Activated CD8-positive, alpha-beta memory T cell treated with anti-CD3 and anti-CD28 coated beads, Interleukin-2, amount 10 ng/mL, durations not matched to agents 7 days and 5 days (primary cell): ENCODE measurements around the gene MMP14. TPM values are rescaled to one million over a fixed set of nuclear protein-coding genes. Genes with fewer than 3 reads are reported as not detected.

ENCODE experiments used
- ATAC-seq: fragments of 150-1000 bp; cut with Tn5 transposase; one replicate; pipeline ENCODE4 v1.10.0; 2021; ENCODE audit warnings: moderate library complexity
- CTCF ChIA-PET: fragments of 350-600 bp; sonication (Branson Sonifier 250); formaldehyde crosslinking; loops from one replicate; lab custom pipeline; 2021; ENCODE audit warnings: antibody characterized with exemption; lab: Charles Lee
- DNase-seq: peaks from one replicate; pipeline ENCODE4 v3.0.0-alpha.2; 2020
- H3K27ac Mint-ChIP-seq: one replicate; pipeline ENCODE4 v1.8.0; 2021; ENCODE audit warnings: mild to moderate bottlenecking, mixed read lengths
- H3K27me3 Mint-ChIP-seq: one replicate; pipeline ENCODE4 v1.8.0; 2021; ENCODE audit warnings: mixed read lengths
- H3K36me3 Mint-ChIP-seq: one replicate; pipeline ENCODE4 v1.8.0; 2021; ENCODE audit warnings: mild to moderate bottlenecking, mixed read lengths
- H3K4me1 Mint-ChIP-seq: one replicate; pipeline ENCODE4 v1.8.0; 2021; ENCODE audit warnings: mixed read lengths
- H3K4me3 Mint-ChIP-seq: one replicate; pipeline ENCODE4 v1.8.0; 2021; ENCODE audit warnings: mild to moderate bottlenecking, moderate library complexity, mixed read lengths
- H3K9me3 Mint-ChIP-seq: one replicate; pipeline ENCODE4 v1.8.0; 2022; ENCODE audit warnings: low read depth, mixed read lengths
- total RNA-seq, 2 experiments: library from RNA; stranded (reverse); gene quantifications; one replicate each; pipeline ENCODE4 v1.2.3, GENCODE V29; 2021

Gene MMP14
- total RNA-seq, 2 experiments from 2014 or later, result 1.3 to 2.5 TPM

DNA sequence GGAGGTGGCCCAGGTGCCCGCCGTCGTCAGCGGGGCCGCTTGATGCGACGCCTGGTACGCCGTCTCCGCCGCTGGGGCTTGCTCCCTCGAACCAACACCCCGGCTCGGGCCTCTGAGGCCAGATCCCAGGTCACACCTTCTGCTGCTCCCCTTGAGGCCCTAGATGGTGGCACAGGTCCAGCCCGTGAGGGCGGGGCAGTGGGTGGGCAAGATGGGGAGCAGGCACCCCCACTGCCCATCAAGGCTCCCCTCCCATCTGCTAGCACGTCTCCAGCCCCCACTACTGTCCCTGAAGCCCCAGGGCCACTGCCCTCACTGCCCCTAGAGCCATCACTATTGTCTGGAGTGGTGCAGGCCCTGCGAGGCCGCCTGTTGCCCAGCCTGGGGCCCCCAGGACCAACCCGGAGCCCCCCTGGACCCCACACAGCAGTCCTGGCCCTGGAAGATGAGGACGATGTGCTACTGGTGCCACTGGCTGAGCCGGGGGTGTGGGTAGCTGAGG lies 40.7 kb downstream of the MMP14 start:
- no peak for DNase-seq

GRCh38 chr14:22878271-22879246 lies 42.2 kb downstream of the MMP14 start:
- peaks cover 12% of the 10 kb centered on the region for H3K4me1 Mint-ChIP-seq
- CTCF ChIA-PET, result interaction anchor here (0.8 to 1.6 kb wide), 2 partner anchors 10 to 11 kb away, joined by 3 to 5 read pairs; no protein-coding TSS in a partner anchor
- peaks cover 13% of the 10 kb centered on the region for H3K27me3 Mint-ChIP-seq
- no peaks in the 10 kb centered on the region for H3K9me3 Mint-ChIP-seq
- no peak overlapping the region for H3K4me3 Mint-ChIP-seq
- DNase-seq (no peak), ATAC-seq (no peak)
- no peak overlapping the region for H3K27ac Mint-ChIP-seq
- peaks cover 26% of the 10 kb centered on the region for H3K36me3 Mint-ChIP-seq

More for the DNA sequence above, 40.7 kb downstream of the MMP14 start:
- Mint-ChIP-seq H3K36me3 (peaks cover 27% of the 10 kb centered on the region), H3K27ac (no peak overlapping the region), H3K4me3 (no peak overlapping the region), H3K27me3 (peaks cover 7% of the 10 kb centered on the region), H3K4me1 (peaks cover 19% of the 10 kb centered on the region), H3K9me3 (no peaks in the 10 kb centered on the region)
- ATAC-seq, result no peak
- CTCF ChIA-PET, result interaction anchor here (1.8 kb wide), 1 partner anchor 23 kb away, joined by 6 read pairs; no protein-coding TSS in a partner anchor

- no peaks in the 10 kb centered on the region for H3K9me3 Mint-ChIP-seq
- DNase-seq (no peak), ATAC-seq (no peak)
- peaks cover 8% of the 10 kb centered on the region for H3K36me3 Mint-ChIP-seq
- H3K27me3 Mint-ChIP-seq, result peaks cover 39% of the 10 kb centered on the region
- H3K4me1 Mint-ChIP-seq, result peaks cover 12% of the 10 kb centered on the region
- no peak overlapping the region for H3K27ac Mint-ChIP-seq
- H3K4me3 Mint-ChIP-seq, result no peak overlapping the region
- CTCF ChIA-PET, result interaction anchor here (0.7 to 11.1 kb wide), 8 partner anchors 10 to 187 kb away, joined by 3 to 126 read pairs (median 5); partner anchors contain the start of gene LRP10
Measured at GRCh38 chr14:22882064-22882463, 45.7 kb downstream of the MMP14 start.

DNA sequence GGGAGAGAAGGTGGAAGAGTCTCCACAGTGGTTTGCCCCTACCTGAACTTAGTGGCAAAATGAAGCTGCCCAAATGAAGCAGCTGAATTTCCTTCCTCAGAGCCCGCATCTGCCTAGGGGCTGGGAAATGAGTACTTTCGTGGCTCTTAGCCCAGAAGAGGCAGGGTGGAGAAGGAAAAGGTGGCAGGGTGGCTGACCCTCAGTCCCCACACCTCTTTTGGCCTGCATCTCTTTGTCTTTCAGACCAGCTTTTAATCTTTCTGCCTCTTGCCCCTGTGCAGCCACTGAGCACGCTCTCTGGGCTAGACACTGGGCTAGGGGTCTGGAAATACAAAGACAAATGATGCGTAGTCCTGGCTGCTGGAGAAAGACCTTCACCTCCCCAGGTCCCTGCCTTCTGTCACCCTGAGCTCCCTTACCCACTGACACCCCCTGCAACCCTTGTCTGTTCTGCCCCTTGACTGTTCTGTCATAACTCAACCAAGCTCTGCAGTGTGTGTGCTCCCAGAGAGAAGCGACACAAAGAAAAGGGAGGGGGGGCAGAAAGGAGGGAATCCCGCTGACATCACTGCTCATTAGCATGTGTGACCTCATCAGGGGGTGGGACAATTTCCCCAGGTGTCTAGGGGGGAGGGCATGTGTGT lies 46.3 kb downstream of the MMP14 start:
- CTCF ChIA-PET, result interaction anchor here (0.7 to 11.1 kb wide), 9 partner anchors 10 to 310 kb away, joined by 3 to 126 read pairs (median 5); partner anchors contain the start of gene LRP10
- DNase-seq (no peak), ATAC-seq (no peak)
- Mint-ChIP-seq H3K36me3 (peaks cover 6% of the 10 kb centered on the region), H3K4me3 (no peak overlapping the region), H3K4me1 (peaks cover 17% of the 10 kb centered on the region), H3K9me3 (no peaks in the 10 kb centered on the region), H3K27ac (no peak overlapping the region), H3K27me3 (peaks cover 40% of the 10 kb centered on the region)

GRCh38 chr14:22883173-22883976 lies 47.0 kb downstream of the MMP14 start, which contains the start of gene REM2:
Gene REM2 (plus strand): TSS chr14:22883222. CDS start chr14:22883288, 66 bp downstream.
- H3K9me3 Mint-ChIP-seq, result no peaks in the 10 kb centered on the region
- peaks cover 25% of the 10 kb centered on the region for H3K4me1 Mint-ChIP-seq
- no peak within 1 kb of the TSS for H3K4me3 Mint-ChIP-seq
- no peak within 1 kb of the TSS for H3K27ac Mint-ChIP-seq
- CTCF ChIA-PET, result interaction anchor here (0.9 to 11.1 kb wide), 11 partner anchors 11 to 311 kb away, joined by 3 to 126 read pairs (median 5); partner anchors contain the start of genes LRP10 and PRMT5
- H3K36me3 Mint-ChIP-seq, result no peaks in the 10 kb centered on the region
- ATAC-seq (no peak), DNase-seq (no peak)
- H3K27me3 Mint-ChIP-seq, result peaks cover 40% of the 10 kb centered on the region

- no peak overlapping the region for H3K27ac Mint-ChIP-seq
- peaks cover 27% of the 10 kb centered on the region for H3K4me1 Mint-ChIP-seq
- ATAC-seq, result no peak
Measured at GRCh38 chr14:22884076-22884737, 47.8 kb downstream of the MMP14 start.

DNA sequence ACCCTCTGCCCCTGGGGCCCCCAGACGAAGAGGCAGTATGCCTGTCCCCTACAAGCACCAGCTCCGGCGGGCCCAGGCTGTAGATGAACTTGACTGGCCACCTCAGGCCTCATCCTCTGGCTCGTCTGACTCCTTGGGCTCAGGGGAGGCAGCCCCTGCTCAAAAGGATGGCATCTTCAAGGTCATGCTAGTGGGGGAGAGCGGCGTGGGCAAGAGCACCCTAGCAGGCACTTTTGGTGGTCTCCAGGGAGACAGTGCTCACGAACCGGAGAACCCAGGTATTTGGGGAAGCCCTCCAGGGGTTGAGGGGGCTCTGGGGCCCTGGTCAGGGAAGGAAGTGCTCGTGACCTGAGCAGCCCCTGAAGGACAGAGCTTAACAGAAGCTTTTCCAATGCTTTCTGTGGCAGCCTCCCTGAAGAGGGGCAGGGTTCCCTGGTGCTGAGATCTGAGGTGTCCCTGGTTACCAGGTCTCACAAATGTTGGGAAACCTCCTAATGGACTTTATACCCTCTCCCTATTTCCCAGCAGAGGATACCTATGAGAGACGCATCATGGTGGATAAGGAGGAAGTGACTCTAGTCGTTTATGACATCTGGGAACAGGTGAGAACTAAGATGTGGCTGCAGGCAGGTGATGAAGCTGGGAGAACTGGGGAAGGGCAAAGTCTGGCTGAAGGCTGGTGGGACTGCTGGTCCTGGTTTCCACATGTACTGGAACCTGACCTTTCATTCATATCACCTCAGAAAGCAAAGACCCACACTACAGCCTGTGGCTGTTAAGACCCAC lies 48.5 kb downstream of the MMP14 start:
- no peaks in the 10 kb centered on the region for H3K36me3 Mint-ChIP-seq
- H3K9me3 Mint-ChIP-seq, result no peaks in the 10 kb centered on the region
- peaks cover 40% of the 10 kb centered on the region for H3K27me3 Mint-ChIP-seq
- no peak overlapping the region for H3K27ac Mint-ChIP-seq
- ATAC-seq (no peak), DNase-seq (no peak)
- peaks cover 31% of the 10 kb centered on the region for H3K4me1 Mint-ChIP-seq
- H3K4me3 Mint-ChIP-seq, result no peak overlapping the region
- CTCF ChIA-PET, result interaction anchor here (0.5 to 11.1 kb wide), 12 partner anchors 12 to 328 kb away, joined by 3 to 126 read pairs (median 8); partner anchors contain the start of genes LRP10, PRMT5 and RBM23

More at GRCh38 chr14:22884076-22884737, 47.8 kb downstream of the MMP14 start:
- Mint-ChIP-seq H3K36me3 (no peaks in the 10 kb centered on the region), H3K4me3 (no peak overlapping the region), H3K9me3 (no peaks in the 10 kb centered on the region), H3K27me3 (peaks cover 40% of the 10 kb centered on the region)
- CTCF ChIA-PET, result interaction anchor here (0.7 to 11.1 kb wide), 10 partner anchors 12 to 314 kb away, joined by 3 to 126 read pairs (median 8); partner anchors contain the start of genes LRP10, PRMT5 and RBM23
- no peak for DNase-seq

DNA sequence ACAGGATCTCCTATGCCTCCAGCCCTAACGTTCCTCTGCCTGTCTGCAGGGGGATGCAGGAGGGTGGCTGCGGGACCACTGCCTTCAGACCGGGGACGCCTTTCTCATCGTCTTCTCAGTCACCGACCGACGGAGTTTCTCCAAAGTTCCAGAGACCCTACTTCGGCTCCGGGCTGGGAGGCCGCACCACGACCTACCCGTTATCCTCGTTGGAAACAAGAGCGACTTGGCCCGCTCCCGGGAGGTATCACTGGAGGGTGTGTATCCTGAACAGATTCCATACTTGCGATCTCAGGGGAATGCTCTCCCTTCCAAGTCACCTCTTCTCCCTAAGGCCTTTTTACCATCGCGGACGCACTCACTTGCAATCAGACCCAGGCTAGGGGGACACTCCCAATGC lies 49.6 kb downstream of the MMP14 start:
- H3K9me3 Mint-ChIP-seq, result no peaks in the 10 kb centered on the region
- H3K4me3 Mint-ChIP-seq, result peak overlapping the region; percentile 28
- H3K4me1 Mint-ChIP-seq, result peaks cover 36% of the 10 kb centered on the region
- ATAC-seq, result no peak
- CTCF ChIA-PET, result interaction anchor here (0.8 to 11.1 kb wide), 13 partner anchors 11 to 329 kb away, joined by 3 to 126 read pairs (median 5); partner anchors contain the start of genes LRP10 and PRMT5
- peak overlapping the region; percentile 22 for H3K27ac Mint-ChIP-seq
- H3K27me3 Mint-ChIP-seq, result peaks cover 40% of the 10 kb centered on the region
- no peak for DNase-seq
- no peaks in the 10 kb centered on the region for H3K36me3 Mint-ChIP-seq

- H3K36me3 Mint-ChIP-seq, result no peaks in the 10 kb centered on the region
- DNase-seq (peak; percentile 83), ATAC-seq (peak; percentile 84)
- peak overlapping the region; percentile 80 for H3K27ac Mint-ChIP-seq
- CTCF ChIA-PET, result interaction anchor here (0.7 to 11.1 kb wide), 15 partner anchors 10 to 330 kb away, joined by 3 to 126 read pairs (median 5); partner anchors contain the start of genes LRP10 and PRMT5
- H3K4me1 Mint-ChIP-seq, result peaks cover 36% of the 10 kb centered on the region
- no peaks in the 10 kb centered on the region for H3K9me3 Mint-ChIP-seq
- peak overlapping the region; percentile 77 for H3K4me3 Mint-ChIP-seq
- peaks cover 37% of the 10 kb centered on the region for H3K27me3 Mint-ChIP-seq
Measured at GRCh38 chr14:22886500-22887259, 50.3 kb downstream of the MMP14 start.

DNA sequence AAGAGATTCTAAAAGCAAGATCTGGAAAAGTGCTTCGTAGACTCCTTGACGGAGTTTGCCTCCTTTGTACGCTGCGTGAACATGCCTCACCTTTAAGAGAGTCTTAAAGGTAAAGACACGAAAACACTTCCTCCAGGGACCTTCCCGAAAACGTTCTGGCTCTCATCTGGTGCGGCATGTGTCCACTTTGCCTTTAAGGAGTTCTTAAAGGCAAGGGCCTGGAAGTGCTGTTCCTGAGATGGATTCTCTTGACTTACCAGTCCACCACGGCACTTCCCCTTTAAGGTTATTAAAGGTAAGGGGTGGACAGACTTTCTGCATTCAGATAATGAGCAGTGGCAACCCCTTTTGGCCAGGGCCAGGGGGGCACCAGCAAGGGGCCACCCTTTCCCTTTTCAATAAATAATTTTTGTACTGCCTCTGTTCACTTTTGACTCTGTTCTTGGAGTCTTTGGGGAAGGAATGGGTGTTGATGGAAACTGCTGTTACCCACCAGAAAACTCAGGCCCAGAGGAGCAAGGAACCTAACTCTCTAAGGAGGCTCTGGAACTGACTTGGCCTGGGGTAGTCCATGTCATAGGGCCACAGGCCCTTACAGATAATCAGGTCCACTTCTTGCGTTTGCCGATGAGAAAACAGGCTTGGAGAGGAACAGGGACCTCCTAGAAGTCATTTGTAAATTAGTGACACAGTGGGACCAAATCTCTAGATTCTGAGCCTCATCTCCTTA lies 51.0 kb downstream of the MMP14 start:
- DNase-seq (no peak), ATAC-seq (peak; percentile 7)
- H3K4me1 Mint-ChIP-seq, result peaks cover 36% of the 10 kb centered on the region
- H3K27ac Mint-ChIP-seq, result peak overlapping the region; percentile 80
- peaks cover 33% of the 10 kb centered on the region for H3K27me3 Mint-ChIP-seq
- CTCF ChIA-PET, result interaction anchor here (0.9 to 11.1 kb wide), 9 partner anchors 9 to 64 kb away, joined by 4 to 126 read pairs (median 17); partner anchors contain the start of genes LRP10 and PRMT5
- peak overlapping the region; percentile 77 for H3K4me3 Mint-ChIP-seq
- peaks cover 1% of the 10 kb centered on the region for H3K36me3 Mint-ChIP-seq
- H3K9me3 Mint-ChIP-seq, result no peaks in the 10 kb centered on the region
